Glutamatergic neuron (in vitro differentiated cells): ENCODE data around the gene OLIG3. TPM values are rescaled to one million over a fixed set of nuclear protein-coding genes. Genes with fewer than 3 reads are reported as not detected.

Experiments
- DNase-seq: peaks from one replicate; pipeline ENCODE4 v3.0.0; 2022
- H3K27ac Mint-ChIP-seq: one replicate; pipeline ENCODE4 v1.8.0; 2020; ENCODE audit warnings: mild to moderate bottlenecking, mixed read lengths, inconsistent platforms; ENCODE audit not compliant: unreplicated experiment
- H3K27me3 Mint-ChIP-seq: one replicate; pipeline ENCODE4 v1.8.0; 2020; ENCODE audit warnings: mild to moderate bottlenecking, moderate library complexity, mixed read lengths, inconsistent platforms; ENCODE audit not compliant: unreplicated experiment
- H3K36me3 Mint-ChIP-seq: one replicate; pipeline ENCODE4 v1.8.0; 2020; ENCODE audit warnings: mild to moderate bottlenecking, mixed read lengths, inconsistent platforms; ENCODE audit not compliant: unreplicated experiment
- H3K4me1 Mint-ChIP-seq: one replicate; pipeline ENCODE4 v1.8.0; 2020; ENCODE audit warnings: mild to moderate bottlenecking, low read depth, mixed read lengths, inconsistent platforms; ENCODE audit not compliant: unreplicated experiment
- H3K4me3 Mint-ChIP-seq: one replicate; pipeline ENCODE4 v1.8.0; 2020; ENCODE audit warnings: mild to moderate bottlenecking, mixed read lengths, inconsistent platforms; ENCODE audit not compliant: unreplicated experiment
- H3K9me3 Mint-ChIP-seq: one replicate; pipeline ENCODE4 v1.8.0; 2020; ENCODE audit warnings: mild to moderate bottlenecking, moderate library complexity, mixed read lengths, inconsistent platforms; ENCODE audit not compliant: unreplicated experiment
- total RNA-seq: library from RNA; stranded (reverse); fragmentation: NEBNext Ultra II Directional; extraction: Animal tissue kit (Norgen Biotek cat#: 25700); gene quantifications from one replicate; pipeline ENCODE4 v1.2.1, GENCODE V29; 2021; ENCODE audit not compliant: unreplicated experiment
- TF ChIP-seq, protein P1 (sequence below): fragments of 200-600 bp; sonication (generic); IDR thresholded peaks from one replicate; pipeline ENCODE4 v1.5.0; 2021; ENCODE audit not compliant: partially characterized antibody, unreplicated experiment

Gene OLIG3
- total RNA-seq, 1 donor from 2014 or later = 75.1 TPM

DNA sequence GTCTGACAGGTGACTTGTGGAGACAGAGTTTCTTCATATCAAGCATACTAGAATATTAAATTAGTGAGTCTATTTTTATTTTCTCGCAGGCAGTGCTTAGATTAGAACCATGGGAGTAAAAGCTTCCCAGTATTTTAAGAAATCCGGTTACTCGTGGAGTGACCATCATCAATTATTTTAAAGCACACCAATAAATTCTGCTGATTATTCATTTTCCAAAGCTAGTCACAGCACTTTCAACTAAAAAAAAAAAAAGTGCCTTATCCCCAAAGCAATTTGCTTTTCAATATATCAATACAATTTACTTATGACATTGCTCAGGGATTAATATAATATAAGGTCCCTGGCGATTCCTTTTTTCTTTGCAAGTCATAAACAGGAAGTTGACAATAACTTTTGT, 26.3 kb upstream of the OLIG3 start:
- H3K27me3 Mint-ChIP-seq = no peaks in the 10 kb centered on the region
- H3K36me3 Mint-ChIP-seq = no peaks in the 10 kb centered on the region
- no peaks in the 10 kb centered on the region for H3K9me3 Mint-ChIP-seq
- H3K27ac Mint-ChIP-seq = no peak overlapping the region
- TF ChIP-seq, protein P1, sequence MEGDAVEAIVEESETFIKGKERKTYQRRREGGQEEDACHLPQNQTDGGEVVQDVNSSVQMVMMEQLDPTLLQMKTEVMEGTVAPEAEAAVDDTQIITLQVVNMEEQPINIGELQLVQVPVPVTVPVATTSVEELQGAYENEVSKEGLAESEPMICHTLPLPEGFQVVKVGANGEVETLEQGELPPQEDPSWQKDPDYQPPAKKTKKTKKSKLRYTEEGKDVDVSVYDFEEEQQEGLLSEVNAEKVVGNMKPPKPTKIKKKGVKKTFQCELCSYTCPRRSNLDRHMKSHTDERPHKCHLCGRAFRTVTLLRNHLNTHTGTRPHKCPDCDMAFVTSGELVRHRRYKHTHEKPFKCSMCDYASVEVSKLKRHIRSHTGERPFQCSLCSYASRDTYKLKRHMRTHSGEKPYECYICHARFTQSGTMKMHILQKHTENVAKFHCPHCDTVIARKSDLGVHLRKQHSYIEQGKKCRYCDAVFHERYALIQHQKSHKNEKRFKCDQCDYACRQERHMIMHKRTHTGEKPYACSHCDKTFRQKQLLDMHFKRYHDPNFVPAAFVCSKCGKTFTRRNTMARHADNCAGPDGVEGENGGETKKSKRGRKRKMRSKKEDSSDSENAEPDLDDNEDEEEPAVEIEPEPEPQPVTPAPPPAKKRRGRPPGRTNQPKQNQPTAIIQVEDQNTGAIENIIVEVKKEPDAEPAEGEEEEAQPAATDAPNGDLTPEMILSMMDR = no peak
- H3K4me1 Mint-ChIP-seq = no peaks in the 10 kb centered on the region
- DNase-seq = no peak
- H3K4me3 Mint-ChIP-seq = no peak overlapping the region

DNA sequence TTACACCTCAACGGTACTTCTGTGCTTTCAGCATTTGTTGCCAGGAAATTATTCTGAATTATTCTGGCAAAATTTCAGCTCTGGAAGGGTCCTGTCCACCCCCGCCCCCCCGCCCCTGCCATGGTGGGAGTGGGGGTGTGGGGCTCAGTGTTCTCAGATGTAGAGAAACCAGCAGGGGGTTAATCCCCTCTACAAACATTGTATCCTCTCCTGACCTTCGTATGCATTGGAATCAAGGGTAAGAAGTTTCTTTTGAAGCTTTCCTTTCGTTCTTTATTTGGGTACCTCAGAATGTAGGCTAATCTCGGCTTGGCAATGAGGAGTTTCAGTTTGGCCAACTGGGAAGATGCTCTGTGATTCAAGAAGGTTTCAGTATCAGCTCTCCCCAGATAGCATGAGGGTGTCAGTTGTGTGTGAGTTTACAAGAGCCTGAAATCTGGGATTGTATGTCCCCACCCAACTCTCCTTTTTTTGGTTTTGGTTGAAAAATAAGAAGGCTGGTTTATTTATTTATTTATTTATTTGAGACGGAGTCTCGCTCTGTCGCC, 25.5 kb upstream of the OLIG3 start:
- DNase-seq = no peak
- no peaks in the 10 kb centered on the region for H3K4me1 Mint-ChIP-seq

DNA sequence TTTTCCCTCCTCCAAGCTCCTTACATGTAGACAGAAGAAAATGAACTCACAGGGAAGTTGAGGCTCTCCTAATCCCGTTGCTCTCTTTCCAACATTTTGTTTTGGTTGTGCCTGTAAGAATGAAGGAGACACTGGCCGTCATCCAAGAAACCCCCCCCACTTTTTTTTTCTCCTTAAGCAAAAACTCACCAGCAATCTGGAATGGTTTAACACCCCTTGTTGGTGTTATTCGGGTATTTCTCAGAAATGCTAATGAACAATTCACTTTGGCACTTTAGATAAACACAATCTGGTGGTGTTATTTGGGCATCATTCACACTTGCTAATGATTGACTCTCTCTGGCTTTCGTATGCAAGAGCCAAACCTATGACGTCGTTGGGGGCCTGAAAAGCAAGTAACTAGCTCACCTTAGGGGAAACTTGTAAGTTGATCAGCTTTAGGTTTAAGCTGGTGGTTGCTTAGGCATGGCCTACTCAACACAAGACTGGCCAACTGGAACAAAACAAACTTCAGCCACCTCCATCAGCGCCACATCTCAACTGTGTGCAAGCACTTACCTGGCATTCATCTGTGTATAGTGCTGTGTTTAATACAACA, 24.3 kb upstream of the OLIG3 start:
- Mint-ChIP-seq H3K4me3 (no peak overlapping the region), H3K36me3 (no peaks in the 10 kb centered on the region), H3K4me1 (no peaks in the 10 kb centered on the region), H3K27me3 (no peaks in the 10 kb centered on the region), H3K9me3 (no peaks in the 10 kb centered on the region), H3K27ac (no peak overlapping the region)
- DNase-seq = no peak
- TF ChIP-seq, protein P1 = no peak

More for the DNA sequence above, 25.5 kb upstream of the OLIG3 start:
- H3K4me3 Mint-ChIP-seq = no peak overlapping the region
- H3K36me3 Mint-ChIP-seq = no peaks in the 10 kb centered on the region
- TF ChIP-seq, protein P1 = no peak
- H3K27me3 Mint-ChIP-seq = no peaks in the 10 kb centered on the region
- no peak overlapping the region for H3K27ac Mint-ChIP-seq
- H3K9me3 Mint-ChIP-seq = no peaks in the 10 kb centered on the region

DNA sequence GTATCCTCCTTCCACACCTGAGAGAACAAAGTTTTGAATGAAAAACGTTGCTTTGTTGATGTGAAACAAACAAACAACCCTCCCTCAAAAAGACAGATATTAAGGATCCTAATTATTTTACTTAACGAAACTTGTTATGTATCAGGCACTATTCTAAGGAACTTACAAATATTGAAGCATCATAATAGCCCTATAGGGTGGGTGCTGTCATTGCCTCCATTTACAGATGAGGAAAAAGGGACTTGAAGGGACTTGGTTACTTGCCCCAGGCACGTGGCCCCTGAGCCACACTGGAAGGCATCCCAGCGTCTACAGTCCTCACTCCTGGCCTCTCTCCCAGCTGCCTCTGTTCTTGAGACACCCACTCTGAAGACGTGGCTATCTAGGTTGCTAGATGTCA, 20.2 kb upstream of the OLIG3 start:
- no peaks in the 10 kb centered on the region for H3K4me1 Mint-ChIP-seq
- H3K36me3 Mint-ChIP-seq = peaks cover 15% of the 10 kb centered on the region
- TF ChIP-seq, protein P1 = no peak
- DNase-seq = no peak
- H3K9me3 Mint-ChIP-seq = no peaks in the 10 kb centered on the region
- no peak overlapping the region for H3K27ac Mint-ChIP-seq
- no peaks in the 10 kb centered on the region for H3K27me3 Mint-ChIP-seq
- H3K4me3 Mint-ChIP-seq = no peak overlapping the region

DNA sequence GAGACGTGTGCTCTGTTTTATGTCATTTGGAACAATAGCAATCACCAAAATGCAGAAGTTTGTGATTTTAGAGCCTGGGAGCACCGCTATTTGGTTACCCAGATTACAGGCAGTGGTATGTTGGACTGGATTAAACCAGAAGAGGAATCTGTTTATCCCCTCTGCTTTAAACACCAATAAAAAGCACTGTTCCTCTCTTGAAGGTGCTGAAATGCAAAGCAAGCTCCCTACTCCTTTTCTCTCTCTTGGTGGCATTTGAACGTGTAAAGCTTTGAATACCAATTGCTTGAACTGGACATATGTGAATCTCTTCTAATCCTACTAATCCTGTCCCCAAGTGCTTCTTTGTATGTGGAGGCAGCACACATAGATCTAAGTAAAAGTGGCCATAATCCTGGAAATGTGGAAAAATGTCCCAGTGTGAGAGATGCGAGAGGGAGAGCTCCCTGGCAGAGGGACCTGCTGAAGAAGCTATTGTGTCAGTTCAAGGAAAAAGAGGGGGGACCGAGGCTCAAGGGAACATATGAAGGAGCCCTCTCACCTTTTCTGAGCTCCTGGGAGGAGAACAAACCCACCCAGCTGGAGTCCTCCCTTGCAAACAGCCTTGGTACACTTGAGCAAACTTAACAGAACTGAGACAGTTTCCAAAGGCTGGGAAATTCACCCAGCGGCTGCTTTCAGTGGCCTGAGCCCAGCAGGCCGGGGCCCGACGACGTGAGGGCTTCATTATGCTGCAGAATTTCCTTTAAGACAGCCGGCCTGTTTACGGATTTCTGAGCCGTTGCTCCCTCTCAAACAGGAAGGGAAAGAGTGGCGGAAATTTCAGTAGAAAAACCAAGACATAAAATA, 18.8 kb upstream of the OLIG3 start:
- Mint-ChIP-seq H3K27ac (no peak overlapping the region), H3K36me3 (peaks cover 15% of the 10 kb centered on the region), H3K9me3 (no peaks in the 10 kb centered on the region), H3K4me1 (no peaks in the 10 kb centered on the region), H3K27me3 (no peaks in the 10 kb centered on the region), H3K4me3 (no peak overlapping the region)
- TF ChIP-seq, protein P1 = no peak
- DNase-seq = peak; percentile 26
